Cardiac fibroblast (primary cell): ENCODE measurements around the gene USP46.
A peak's percentile ranks its signal among the peaks of the same experiment; 100 is the strongest.

ENCODE experiments used
- DNase-seq, 2 donors: peaks; one replicate each; pipeline versions ENCODE4 v3.0.0 to v3.0.0-alpha.2; 2010; ENCODE audit warnings: low read depth in 2 of 2
- H3K4me3 ChIP-seq, 2 donors: replicated peaks in 1 of 2; 1 replicate in 1 of 2; 2 replicates in 1 of 2; pipeline ENCODE4 v1.5.1; 2011; ENCODE audit warnings: low read depth in 2 of 2, low read length in 2 of 2, mild to moderate bottlenecking in 2 of 2, moderate library complexity in 1 of 2
- TF ChIP-seq, protein P1 (sequence below): IDR thresholded peaks from one replicate; pipeline ENCODE4 v1.5.1; 2011; ENCODE audit warnings: low read depth, mild to moderate bottlenecking, low read length, inconsistent platforms

The USP46 gene

DNA sequence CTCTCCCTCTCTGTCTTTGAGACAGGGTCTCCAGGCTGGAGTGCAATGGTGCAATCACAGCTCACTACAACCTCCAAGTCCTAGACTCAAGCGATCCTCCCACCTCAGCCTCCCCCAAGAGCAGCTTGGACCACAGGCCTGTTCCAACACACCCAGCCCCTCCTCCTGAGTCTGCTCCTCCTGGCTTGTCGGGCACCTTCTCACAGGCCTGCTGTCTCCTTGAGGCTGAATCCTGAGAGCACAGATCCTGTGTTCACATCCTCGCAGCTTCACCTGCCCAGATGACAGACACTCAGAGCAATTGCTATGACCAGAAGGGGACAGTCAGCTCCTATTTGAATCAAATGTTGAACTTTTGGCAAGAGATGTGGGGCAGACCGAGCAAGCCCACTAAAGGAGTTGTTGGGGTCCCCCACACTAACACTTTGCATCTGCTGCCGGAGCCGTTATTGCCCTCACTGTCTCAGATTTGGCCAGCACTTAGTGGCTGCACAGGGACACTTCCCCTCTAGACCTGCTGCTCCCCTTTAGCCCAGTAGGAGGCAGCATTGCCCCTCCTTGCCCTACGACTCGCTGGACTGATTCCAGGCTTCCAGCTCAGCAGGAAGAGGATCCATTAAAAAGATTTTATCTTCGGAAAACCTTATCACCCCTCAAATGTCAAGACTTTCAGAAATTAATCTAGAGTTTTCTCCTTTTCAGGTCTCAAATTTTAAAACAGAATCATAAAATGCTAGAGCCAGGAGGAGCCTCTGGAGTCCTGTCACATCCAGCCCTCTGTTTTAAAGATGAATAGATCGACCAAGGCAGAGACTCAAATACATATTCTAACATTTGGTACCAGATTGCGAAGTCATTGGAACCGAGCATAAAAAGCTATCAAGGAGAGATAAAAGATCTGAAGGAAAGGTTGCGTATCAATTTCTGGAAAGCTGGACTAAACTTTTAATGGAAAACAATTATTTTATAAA, 113.7 kb downstream of the USP46 start:
- peak; percentile 75 for DNase-seq
- H3K4me3 ChIP-seq = no peak overlapping the region
- TF ChIP-seq, protein P1, sequence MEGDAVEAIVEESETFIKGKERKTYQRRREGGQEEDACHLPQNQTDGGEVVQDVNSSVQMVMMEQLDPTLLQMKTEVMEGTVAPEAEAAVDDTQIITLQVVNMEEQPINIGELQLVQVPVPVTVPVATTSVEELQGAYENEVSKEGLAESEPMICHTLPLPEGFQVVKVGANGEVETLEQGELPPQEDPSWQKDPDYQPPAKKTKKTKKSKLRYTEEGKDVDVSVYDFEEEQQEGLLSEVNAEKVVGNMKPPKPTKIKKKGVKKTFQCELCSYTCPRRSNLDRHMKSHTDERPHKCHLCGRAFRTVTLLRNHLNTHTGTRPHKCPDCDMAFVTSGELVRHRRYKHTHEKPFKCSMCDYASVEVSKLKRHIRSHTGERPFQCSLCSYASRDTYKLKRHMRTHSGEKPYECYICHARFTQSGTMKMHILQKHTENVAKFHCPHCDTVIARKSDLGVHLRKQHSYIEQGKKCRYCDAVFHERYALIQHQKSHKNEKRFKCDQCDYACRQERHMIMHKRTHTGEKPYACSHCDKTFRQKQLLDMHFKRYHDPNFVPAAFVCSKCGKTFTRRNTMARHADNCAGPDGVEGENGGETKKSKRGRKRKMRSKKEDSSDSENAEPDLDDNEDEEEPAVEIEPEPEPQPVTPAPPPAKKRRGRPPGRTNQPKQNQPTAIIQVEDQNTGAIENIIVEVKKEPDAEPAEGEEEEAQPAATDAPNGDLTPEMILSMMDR = peak; percentile 96
